K562 (cell line): Measurements from ENCODE around the gene ROM1. TPM values are rescaled to one million over a fixed set of nuclear protein-coding genes. Genes with fewer than 3 reads are reported as not detected.
A peak's percentile ranks its signal among the peaks of the same experiment; 100 is the strongest.

Experiments
- CHD2 ChIP-seq: IDR thresholded peaks from 2 replicates; pipeline ENCODE4 v1.6.1; 2011; ENCODE audit warnings: low read depth, low read length
- CREB1 ChIP-seq, 2 experiments: sonication (generic) in 1 of 2; formaldehyde crosslinking in 1 of 2; IDR thresholded peaks; 2 replicates each; pipeline versions ENCODE4 v1.6.1 to v1.8.0; 2012 to 2022; ENCODE audit warnings: inconsistent platforms in 1 of 2, mild to moderate bottlenecking in 1 of 2, missing genetic modification reagents in 1 of 2, moderate library complexity in 1 of 2
- E4F1 ChIP-seq: fragments of 250-450 bp; sonication (Bioruptor Pico); IDR thresholded peaks from 2 replicates; pipeline ENCODE4 v1.5.0; 2021; ENCODE audit warnings: mild to moderate bottlenecking, borderline replicate concordance
- NRF1 ChIP-seq, 2 experiments: fragments of 450-650 bp; IDR thresholded peaks in 1 of 2; conservative IDR thresholded peaks in 1 of 2; 2 replicates each; pipeline ENCODE4 v1.6.1; 2014; ENCODE audit warnings: mild to moderate bottlenecking in 2 of 2
- RFX7 ChIP-seq: fragments of 250-450 bp; sonication (Bioruptor Pico); IDR thresholded peaks from 2 replicates; pipeline ENCODE4 v1.5.1; 2021; ENCODE audit warnings: mild to moderate bottlenecking
- RUNX1 ChIP-seq: sonication (generic); IDR thresholded peaks from 2 replicates; pipeline ENCODE4 v1.6.1; 2016; ENCODE audit warnings: antibody characterized with exemption, low read depth
- SUPT5H ChIP-seq: fragments of 450-650 bp; IDR thresholded peaks from 2 replicates; pipeline ENCODE4 v1.6.1; 2016
- TAF1 ChIP-seq: IDR thresholded peaks from 2 replicates; pipeline ENCODE4 v1.6.1; 2011; ENCODE audit warnings: mild to moderate bottlenecking, low read length, moderate library complexity; ENCODE audit not compliant: insufficient read depth, control insufficient read depth, severe bottlenecking; ENCODE audit errors: extremely low read depth
- UBTF ChIP-seq, 2 experiments: IDR thresholded peaks; 2 replicates each; pipeline ENCODE4 v1.6.1; 2012; ENCODE audit warnings: improper control_type of control experiment in 2 of 2, low read depth in 2 of 2, low read length in 2 of 2, borderline replicate concordance in 1 of 2
- YY1 ChIP-seq, 3 experiments: IDR thresholded peaks; 2 replicates each; pipeline ENCODE4 v1.6.1; 2011; ENCODE audit warnings: low read length in 2 of 3, mild to moderate bottlenecking in 2 of 3, moderate library complexity in 2 of 3, borderline replicate concordance in 1 of 3, control low read depth in 1 of 3, low read depth in 1 of 3; ENCODE audit not compliant: insufficient read depth in 3 of 3, insufficient replicate concordance in 2 of 3, control insufficient read depth in 1 of 3, insufficient read length in 1 of 3; ENCODE audit errors: extremely low read depth in 1 of 3
- ZNF277 ChIP-seq: fragments of 250-450 bp; sonication (Bioruptor Pico); IDR thresholded peaks from 2 replicates; pipeline ENCODE4 v1.8.0; 2022; ENCODE audit warnings: inconsistent platforms, mild to moderate bottlenecking, moderate library complexity, borderline replicate concordance
- polyA plus RNA-seq, 8 experiments: library from polyadenylated mRNA; depleted of rRNA in 4 of 8; stranded (reverse) in 5 of 8; unstranded in 3 of 8; fragments of >200 nt; fragmentation: Nextera tagmentation in 2 of 8; fragmentation: Illumina TruSeq in 1 of 8; extraction: Ambion mirVana in 2 of 8; extraction: Trizol in 1 of 8; gene quantifications; 2 replicates each; pipeline versions ENCODE4 v1.2.1 to v1.2.3, GENCODE V29; 2011 to 2014; ENCODE audit warnings: inconsistent platforms in 1 of 8, missing spikeins in 1 of 8
- total RNA-seq, 7 experiments: library from RNA; depleted of rRNA in 6 of 7; stranded (reverse); fragments of >200 nt in 6 of 7; fragmentation: Illumina TruSeq in 2 of 7; extraction: Trizol in 2 of 7; gene quantifications; 2 replicates each; pipeline versions ENCODE4 v1.2.1 to v1.2.3, GENCODE V29; 2011 to 2021; ENCODE audit warnings: low replicate concordance in 1 of 7
- TF ChIP-seq, protein P1 (sequence below), 2 experiments: fragments of 450-650 bp in 1 of 2; IDR thresholded peaks; 2 replicates each; pipeline ENCODE4 v1.6.1; 2011 to 2017; ENCODE audit warnings: low read depth in 2 of 2, antibody characterized with exemption in 1 of 2, borderline replicate concordance in 1 of 2, low read length in 1 of 2, mild to moderate bottlenecking in 1 of 2, mixed read lengths in 1 of 2; ENCODE audit not compliant: control insufficient read depth in 1 of 2
- TF ChIP-seq, protein P2 (sequence below): fragments of 450-650 bp; conservative IDR thresholded peaks from 2 replicates; pipeline ENCODE4 v1.6.1; 2016; ENCODE audit warnings: missing genetic modification characterization, low read depth, mild to moderate bottlenecking, missing compliant biosample characterization, moderate library complexity

ROM1 gene
- total and polyA plus RNA-seq, 9 of the 15 experiments (the other 6 are each of a cell fraction or from before 2014, with no cell fraction given), result 0.75 to 4.0 (median 2.6) TPM

DNA sequence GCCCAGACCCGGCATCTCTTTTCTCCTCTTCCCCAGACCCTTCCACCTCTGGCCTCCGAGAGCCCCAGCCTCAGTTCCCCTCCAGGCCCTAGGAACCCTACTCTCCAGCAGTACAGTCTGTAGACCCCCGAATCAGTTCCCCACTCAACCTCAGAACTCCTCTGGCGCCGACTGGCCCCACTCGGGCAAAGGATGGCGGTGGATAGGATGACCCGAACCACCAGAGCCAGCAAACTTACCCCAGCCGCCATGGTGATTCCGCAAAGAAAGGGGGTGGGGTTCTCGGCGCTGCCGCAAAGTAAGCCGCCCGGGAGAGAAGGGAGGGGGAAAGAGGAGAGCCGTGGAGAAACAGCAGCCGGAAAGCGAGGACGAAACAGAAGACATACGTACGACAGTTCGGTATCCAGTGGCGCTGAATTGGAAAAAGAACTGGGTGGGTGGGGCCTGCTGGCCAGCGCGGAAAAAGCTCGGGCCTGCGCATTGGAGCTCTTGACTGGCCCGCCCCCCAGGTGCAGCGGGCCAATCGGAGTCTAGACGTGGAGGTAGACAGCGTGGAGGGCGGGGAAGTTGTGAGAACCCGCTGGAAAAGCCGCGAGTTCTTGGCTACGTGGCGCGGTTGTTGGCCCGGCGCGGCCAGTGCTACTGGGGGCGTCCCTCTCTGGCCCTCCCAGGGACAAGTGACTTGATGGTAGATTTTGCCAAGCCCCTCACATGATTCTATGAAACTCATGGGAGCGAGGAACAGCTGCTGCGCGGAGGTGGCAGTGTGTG, 39.3 kb upstream of the ROM1 start, which contains the start of gene EEF1G (continued):
- TF ChIP-seq, protein P1, sequence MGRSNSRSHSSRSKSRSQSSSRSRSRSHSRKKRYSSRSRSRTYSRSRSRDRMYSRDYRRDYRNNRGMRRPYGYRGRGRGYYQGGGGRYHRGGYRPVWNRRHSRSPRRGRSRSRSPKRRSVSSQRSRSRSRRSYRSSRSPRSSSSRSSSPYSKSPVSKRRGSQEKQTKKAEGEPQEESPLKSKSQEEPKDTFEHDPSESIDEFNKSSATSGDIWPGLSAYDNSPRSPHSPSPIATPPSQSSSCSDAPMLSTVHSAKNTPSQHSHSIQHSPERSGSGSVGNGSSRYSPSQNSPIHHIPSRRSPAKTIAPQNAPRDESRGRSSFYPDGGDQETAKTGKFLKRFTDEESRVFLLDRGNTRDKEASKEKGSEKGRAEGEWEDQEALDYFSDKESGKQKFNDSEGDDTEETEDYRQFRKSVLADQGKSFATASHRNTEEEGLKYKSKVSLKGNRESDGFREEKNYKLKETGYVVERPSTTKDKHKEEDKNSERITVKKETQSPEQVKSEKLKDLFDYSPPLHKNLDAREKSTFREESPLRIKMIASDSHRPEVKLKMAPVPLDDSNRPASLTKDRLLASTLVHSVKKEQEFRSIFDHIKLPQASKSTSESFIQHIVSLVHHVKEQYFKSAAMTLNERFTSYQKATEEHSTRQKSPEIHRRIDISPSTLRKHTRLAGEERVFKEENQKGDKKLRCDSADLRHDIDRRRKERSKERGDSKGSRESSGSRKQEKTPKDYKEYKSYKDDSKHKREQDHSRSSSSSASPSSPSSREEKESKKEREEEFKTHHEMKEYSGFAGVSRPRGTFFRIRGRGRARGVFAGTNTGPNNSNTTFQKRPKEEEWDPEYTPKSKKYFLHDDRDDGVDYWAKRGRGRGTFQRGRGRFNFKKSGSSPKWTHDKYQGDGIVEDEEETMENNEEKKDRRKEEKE (IDR thresholded peaks at IDR 0.05; ENCODE audit: borderline replicate concordance in 1 of 2, control insufficient read depth in 1 of 2, low read depth in 2 of 2, low read length in 1 of 2), result no peak
- TF ChIP-seq ZNF277 (CRISPR knock-in tag) (no peak), CHD2 (peak; percentile 92), E4F1 (peak; percentile 97), UBTF (IDR thresholded peaks at IDR 0.05; ENCODE audit: borderline replicate concordance in 1 of 2, low read depth in 2 of 2, low read length in 2 of 2) (0 out of 4 replicates have a peak, but pooled peaks of 1 of the 2 experiments have one; percentile 33), RUNX1 (no peak), SUPT5H (peak; percentile 95), RFX7 (no peak), TAF1 (peak; percentile 97), NRF1 (conservative IDR thresholded peaks at IDR 0.05 in 1 of 2, IDR thresholded peaks at IDR 0.05 in 1 of 2) (peak; percentile 99), CREB1 (IDR thresholded peaks at IDR 0.05) (no peak), CREB1 (CRISPR knock-in tag; IDR thresholded peaks at IDR 0.05) (peak; percentile 66; the same call in 1 of the 2 replicates), YY1 (IDR thresholded peaks at IDR 0.05; ENCODE audit: borderline replicate concordance in 1 of 3, control insufficient read depth in 1 of 3, extremely low read depth in 1 of 3, insufficient read depth in 3 of 3, insufficient read length in 1 of 3, insufficient replicate concordance in 2 of 3, low read depth in 1 of 3, low read length in 2 of 3) (peak; percentile 84 to 93 (median 89))
- TF ChIP-seq, protein P2, sequence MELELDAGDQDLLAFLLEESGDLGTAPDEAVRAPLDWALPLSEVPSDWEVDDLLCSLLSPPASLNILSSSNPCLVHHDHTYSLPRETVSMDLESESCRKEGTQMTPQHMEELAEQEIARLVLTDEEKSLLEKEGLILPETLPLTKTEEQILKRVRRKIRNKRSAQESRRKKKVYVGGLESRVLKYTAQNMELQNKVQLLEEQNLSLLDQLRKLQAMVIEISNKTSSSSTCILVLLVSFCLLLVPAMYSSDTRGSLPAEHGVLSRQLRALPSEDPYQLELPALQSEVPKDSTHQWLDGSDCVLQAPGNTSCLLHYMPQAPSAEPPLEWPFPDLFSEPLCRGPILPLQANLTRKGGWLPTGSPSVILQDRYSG (tag), result no peak
